H9 (cell line): ENCODE data around the gene AHCY. TPM values are rescaled to one million over a fixed set of nuclear protein-coding genes. Genes with fewer than 3 reads are reported as not detected.

Source experiments
- DNase-seq: peaks from one replicate; pipeline ENCODE4 v3.0.0-alpha.2; 2017
- H2AFZ ChIP-seq: one replicate; pipeline ENCODE4 v1.6.1; 2013; ENCODE audit warnings: mild to moderate bottlenecking, low read length, control low read depth, moderate library complexity
- H2AK5ac ChIP-seq: 2 replicates; pipeline ENCODE4 v1.6.1; 2013; ENCODE audit warnings: low read length, control low read depth, mixed read lengths; ENCODE audit not compliant: insufficient read length
- H2BK120ac ChIP-seq: one replicate; pipeline ENCODE4 v1.6.1; 2013; ENCODE audit warnings: low read depth, mild to moderate bottlenecking, low read length, control low read depth, inconsistent platforms; ENCODE audit not compliant: poor library complexity, severe bottlenecking
- H2BK12ac ChIP-seq: 2 replicates; pipeline ENCODE4 v1.6.1; 2013; ENCODE audit warnings: low read length, control low read depth, mixed read lengths, low read depth; ENCODE audit not compliant: insufficient read length
- H2BK15ac ChIP-seq: 2 replicates; pipeline ENCODE4 v1.6.1; 2013; ENCODE audit warnings: low read depth, low read length, control low read depth
- H2BK20ac ChIP-seq: one replicate; pipeline ENCODE4 v1.6.1; 2013; ENCODE audit warnings: low read depth, mild to moderate bottlenecking, low read length, control low read depth, inconsistent platforms; ENCODE audit not compliant: poor library complexity, severe bottlenecking
- H2BK5ac ChIP-seq: 2 replicates; pipeline ENCODE4 v1.6.1; 2013; ENCODE audit warnings: low read length, control low read depth, mixed read lengths; ENCODE audit not compliant: insufficient read length
- H3K14ac ChIP-seq: 2 replicates; pipeline ENCODE4 v1.6.1; 2013; ENCODE audit warnings: low read length, control low read depth; ENCODE audit not compliant: insufficient read depth
- H3K18ac ChIP-seq: 2 replicates; pipeline ENCODE4 v1.6.1; 2013; ENCODE audit warnings: low read depth, mild to moderate bottlenecking, mixed read lengths, low read length, control low read depth; ENCODE audit not compliant: insufficient read length
- H3K23ac ChIP-seq: 2 replicates; pipeline ENCODE4 v1.6.1; 2013; ENCODE audit warnings: low read length, control low read depth, mixed read lengths, low read depth; ENCODE audit not compliant: insufficient read length
- H3K23me2 ChIP-seq: 2 replicates; pipeline ENCODE4 v1.6.1; 2013; ENCODE audit warnings: low read depth, mild to moderate bottlenecking, mixed read lengths, low read length, control low read depth; ENCODE audit not compliant: insufficient read length, poor library complexity, severe bottlenecking
- H3K27ac ChIP-seq: 2 replicates; pipeline ENCODE4 v1.5.1; 2013; ENCODE audit warnings: low read length, control low read depth, mixed read lengths, low read depth; ENCODE audit not compliant: insufficient read length
- H3K27me3 ChIP-seq: 2 replicates; pipeline ENCODE4 v1.6.1; 2013; ENCODE audit warnings: low read length, control low read depth, inconsistent platforms; ENCODE audit not compliant: insufficient read depth
- H3K4ac ChIP-seq: 2 replicates; pipeline ENCODE4 v1.6.1; 2013; ENCODE audit warnings: low read depth, mild to moderate bottlenecking, control low read depth, inconsistent platforms, low read length, moderate library complexity
- H3K4me1 ChIP-seq: 2 replicates; pipeline ENCODE4 v1.6.1; 2013; ENCODE audit warnings: low read length, control low read depth, inconsistent platforms; ENCODE audit not compliant: insufficient read depth
- H3K4me2 ChIP-seq: 2 replicates; pipeline ENCODE4 v1.6.1; 2013; ENCODE audit warnings: low read length, control low read depth, mixed read lengths; ENCODE audit not compliant: insufficient read length, insufficient read depth
- H3K56ac ChIP-seq: 2 replicates; pipeline ENCODE4 v1.6.1; 2013; ENCODE audit warnings: low read depth, mild to moderate bottlenecking, mixed read lengths, low read length, control low read depth; ENCODE audit not compliant: insufficient read length
- H3K79me1 ChIP-seq: 2 replicates; pipeline ENCODE4 v1.6.1; 2013; ENCODE audit warnings: low read depth, mild to moderate bottlenecking, moderate library complexity, low read length, control low read depth, inconsistent platforms; ENCODE audit not compliant: insufficient read depth, poor library complexity, severe bottlenecking
- H3K79me2 ChIP-seq: 2 replicates; pipeline ENCODE4 v1.6.1; 2013; ENCODE audit warnings: low read length, control low read depth, inconsistent platforms; ENCODE audit not compliant: insufficient read depth
- H3K9ac ChIP-seq: 2 replicates; pipeline ENCODE4 v1.6.1; 2013; ENCODE audit warnings: low read length, control low read depth, mixed read lengths; ENCODE audit not compliant: insufficient read length; ENCODE audit errors: extremely low read depth
- H3K9me3 ChIP-seq: one replicate; pipeline ENCODE4 v1.6.1; 2013; ENCODE audit warnings: low read depth, low read length, inconsistent platforms; ENCODE audit not compliant: control insufficient read depth
- H3T11ph ChIP-seq: one replicate; pipeline ENCODE4 v1.6.1; 2013; ENCODE audit warnings: mild to moderate bottlenecking, low read length, control low read depth, inconsistent platforms
- H4K20me1 ChIP-seq: one replicate; pipeline ENCODE4 v1.6.1; 2013; ENCODE audit not compliant: control insufficient read depth, insufficient read length, insufficient read depth
- H4K5ac ChIP-seq: 2 replicates; pipeline ENCODE4 v1.6.1; 2013; ENCODE audit warnings: low read depth, mild to moderate bottlenecking, mixed read lengths, low read length, control low read depth; ENCODE audit not compliant: insufficient read length
- H4K8ac ChIP-seq: replicated peaks from 2 replicates; pipeline ENCODE4 v1.6.1; 2013; ENCODE audit warnings: low read length, control low read depth, mixed read lengths, low read depth; ENCODE audit not compliant: insufficient read length
- H4K91ac ChIP-seq: 2 replicates; pipeline ENCODE4 v1.6.1; 2013; ENCODE audit warnings: low read depth, mild to moderate bottlenecking, moderate library complexity, mixed read lengths, low read length, control low read depth; ENCODE audit not compliant: insufficient read length
- H3K27ac Mint-ChIP-seq, 3 experiments: 2 replicates in 2 of 3; 3 replicates in 1 of 3; pipeline ENCODE4 v1.8.0; 2020 to 2021; ENCODE audit warnings: mixed read lengths in 3 of 3, mild to moderate bottlenecking in 1 of 3, moderate library complexity in 1 of 3
- H3K27me3 Mint-ChIP-seq: 2 replicates; pipeline ENCODE4 v1.8.0; 2021; ENCODE audit warnings: low read depth, mild to moderate bottlenecking, moderate library complexity, mixed read lengths
- H3K36me3 Mint-ChIP-seq, 3 experiments: 2 replicates in 2 of 3; 3 replicates in 1 of 3; pipeline ENCODE4 v1.8.0; 2020 to 2021; ENCODE audit warnings: low read depth in 3 of 3, mixed read lengths in 3 of 3; ENCODE audit not compliant: insufficient read depth in 1 of 3
- H3K4me1 Mint-ChIP-seq, 2 experiments: 2 replicates each; pipeline ENCODE4 v1.8.0; 2020; ENCODE audit warnings: mixed read lengths in 2 of 2
- H3K4me3 Mint-ChIP-seq, 2 experiments: 2 replicates in 1 of 2; 3 replicates in 1 of 2; pipeline ENCODE4 v1.8.0; 2020 to 2021; ENCODE audit warnings: mild to moderate bottlenecking in 2 of 2, mixed read lengths in 2 of 2, moderate library complexity in 1 of 2
- H3K9me3 Mint-ChIP-seq, 2 experiments: 2 replicates in 1 of 2; 3 replicates in 1 of 2; pipeline ENCODE4 v1.8.0; 2020; ENCODE audit warnings: mild to moderate bottlenecking in 2 of 2, mixed read lengths in 2 of 2, moderate library complexity in 1 of 2
- WGBS: extraction: QIAGEN DNeasy Blood & Tissue Kit; methylation state at CpG from one replicate; pipeline ENCODE4 v1.1.7; 2013; ENCODE audit warnings: missing lambda C conversion rate, low lambda C conversion rate, mixed read lengths; ENCODE audit not compliant: insufficient read length; ENCODE audit errors: extremely low coverage; 5-methylcytosine and 5-hydroxymethylcytosine counted together
- total RNA-seq: library from RNA; stranded (reverse); gene quantifications from 2 replicates; pipeline ENCODE4 v1.2.1, GENCODE V29; 2021
- TF ChIP-seq, protein P1 (sequence below): fragments of 200-600 bp; sonication (generic); conservative IDR thresholded peaks from 3 replicates; pipeline ENCODE4 v1.8.0; 2021; ENCODE audit warnings: antibody characterized with exemption, mild to moderate bottlenecking

The AHCY gene
- total RNA-seq, 1 experiment from 2014 or later = 461 TPM

DNA sequence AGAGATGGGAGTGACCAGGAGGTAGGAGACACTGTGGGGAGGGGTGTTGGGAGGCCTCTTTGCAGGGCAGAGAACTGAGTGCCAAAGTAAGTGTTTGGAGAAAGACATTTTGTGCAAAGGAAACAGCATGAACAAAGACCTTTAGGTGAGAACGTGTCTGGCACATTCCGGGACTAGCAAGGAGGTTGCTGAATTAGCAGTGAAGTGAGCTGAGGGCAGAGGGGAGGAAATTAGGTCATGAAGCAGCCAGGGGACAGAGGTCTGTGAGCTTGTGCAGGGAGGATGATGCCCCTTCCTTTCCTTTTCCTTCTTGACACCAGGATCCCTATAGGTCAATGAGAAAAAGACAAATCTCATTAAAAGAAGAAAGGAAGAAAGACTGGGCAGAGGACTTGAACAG, 21.4 kb upstream of the AHCY start:
- Histone ChIP-seq H3K4me2 (no peak overlapping the region), H2BK15ac (no peak overlapping the region), H2AK5ac (no peak overlapping the region), H3K79me1 (no peaks in the 10 kb centered on the region), H2BK12ac (no peak overlapping the region), H3K9me3 (no peaks in the 10 kb centered on the region), H3K14ac (no peak overlapping the region), H3K27me3 (no peaks in the 10 kb centered on the region), H3K4me1 (no peaks in the 10 kb centered on the region; the same call in 1 of the 2 replicates), H4K20me1 (no peaks in the 10 kb centered on the region), H2BK20ac (no peak overlapping the region), H3K27ac (no peak overlapping the region), H3K56ac (no peak overlapping the region), H4K91ac (no peak overlapping the region), H3T11ph (no peak overlapping the region), H3K79me2 (no peaks in the 10 kb centered on the region), H4K8ac (no peak overlapping the region), H3K23ac (no peak overlapping the region), H3K23me2 (no peaks in the 10 kb centered on the region), H2BK120ac (no peak overlapping the region), H3K18ac (no peak overlapping the region), H4K5ac (no peak overlapping the region), H3K4ac (no peak overlapping the region), H3K9ac (no peak overlapping the region), H2BK5ac (no peak overlapping the region), H2AFZ (no peak overlapping the region)
- Mint-ChIP-seq H3K4me3 (no peak overlapping the region), H3K36me3 (no peaks in the 10 kb centered on the region), H3K27me3 (0 out of 2 replicates have a peak, but pooled peaks cover 1% of the 10 kb centered on the region), H3K9me3 (no peaks in the 10 kb centered on the region), H3K27ac (no peak overlapping the region), H3K4me1 (peaks cover 30 to 31% of the 10 kb centered on the region in 2 experiments)
- no CpG with 5 or more reads among the region's 2 CpGs for WGBS
- no peak for DNase-seq
- TF ChIP-seq, protein P1, sequence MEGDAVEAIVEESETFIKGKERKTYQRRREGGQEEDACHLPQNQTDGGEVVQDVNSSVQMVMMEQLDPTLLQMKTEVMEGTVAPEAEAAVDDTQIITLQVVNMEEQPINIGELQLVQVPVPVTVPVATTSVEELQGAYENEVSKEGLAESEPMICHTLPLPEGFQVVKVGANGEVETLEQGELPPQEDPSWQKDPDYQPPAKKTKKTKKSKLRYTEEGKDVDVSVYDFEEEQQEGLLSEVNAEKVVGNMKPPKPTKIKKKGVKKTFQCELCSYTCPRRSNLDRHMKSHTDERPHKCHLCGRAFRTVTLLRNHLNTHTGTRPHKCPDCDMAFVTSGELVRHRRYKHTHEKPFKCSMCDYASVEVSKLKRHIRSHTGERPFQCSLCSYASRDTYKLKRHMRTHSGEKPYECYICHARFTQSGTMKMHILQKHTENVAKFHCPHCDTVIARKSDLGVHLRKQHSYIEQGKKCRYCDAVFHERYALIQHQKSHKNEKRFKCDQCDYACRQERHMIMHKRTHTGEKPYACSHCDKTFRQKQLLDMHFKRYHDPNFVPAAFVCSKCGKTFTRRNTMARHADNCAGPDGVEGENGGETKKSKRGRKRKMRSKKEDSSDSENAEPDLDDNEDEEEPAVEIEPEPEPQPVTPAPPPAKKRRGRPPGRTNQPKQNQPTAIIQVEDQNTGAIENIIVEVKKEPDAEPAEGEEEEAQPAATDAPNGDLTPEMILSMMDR = no peak
